T-helper 2 cell (primary cell): ENCODE data around the gene MS4A8.

Experiments
- DNase-seq, 5 experiments: peaks; one replicate each; pipeline versions ENCODE4 v3.0.0 to v3.0.0-alpha.2; 2012 to 2022

The MS4A8 gene

GRCh38 chr11:60764879-60765278 lies 65.5 kb downstream of the MS4A8 start:
- peak in 1 of 5 experiments; percentile 42 for DNase-seq

GRCh38 chr11:60765355-60765754 lies 65.9 kb downstream of the MS4A8 start:
- no peak for DNase-seq
